ENCODE data around the gene GPR179. TPM values are rescaled to one million over a fixed set of nuclear protein-coding genes. Genes with fewer than 3 reads are reported as not detected.

Gene GPR179
- total RNA-seq, 4 donors from 2014 or later: 0.12 to 5.3 (median 0.97) TPM; not detected in 1

- Histone ChIP-seq H3K27ac (no peak overlapping the region), H3K4me1 (no peaks in the 10 kb centered on the region), H3K4me3 (no peak overlapping the region), H3K27me3 (no peaks in the 10 kb centered on the region), H3K9me3 (no peaks in the 10 kb centered on the region), H3K36me3 (no peaks in the 10 kb centered on the region)
- no peak for TF ChIP-seq CTCF (IDR thresholded peaks at IDR 0.05)
- TF ChIP-seq POLR2A (IDR thresholded peaks at IDR 0.05): no peak
- intact Hi-C loops (cut with DNase I; ENCODE audit: low total_unique reads): no loop called here
- no peak for DNase-seq
Observed at GRCh38 chr17:38342886-38343607, 709 bp downstream of the GPR179 start.

- no peak overlapping the region for H3K4me3 ChIP-seq
- H3K9me3 ChIP-seq: no peaks in the 10 kb centered on the region
- TF ChIP-seq POLR2A (IDR thresholded peaks at IDR 0.05): no peak
- no peak for TF ChIP-seq CTCF (IDR thresholded peaks at IDR 0.05)
- intact Hi-C loops (cut with DNase I; ENCODE audit: low total_unique reads): no loop called here
- H3K27ac ChIP-seq: no peak overlapping the region
- no peak for DNase-seq
- H3K27me3 ChIP-seq: no peaks in the 10 kb centered on the region
- H3K36me3 ChIP-seq: no peaks in the 10 kb centered on the region
- H3K4me1 ChIP-seq: no peaks in the 10 kb centered on the region
Observed at GRCh38 chr17:38341035-38341721, 2.6 kb downstream of the GPR179 start.

GRCh38 chr17:38339891-38340290, 3.9 kb downstream of the GPR179 start:
- H3K27me3 ChIP-seq: no peaks in the 10 kb centered on the region
- intact Hi-C loops (cut with DNase I; ENCODE audit: low total_unique reads): no loop called here
- no peak for DNase-seq
- H3K36me3 ChIP-seq: no peaks in the 10 kb centered on the region
- H3K4me3 ChIP-seq: no peak overlapping the region
- H3K4me1 ChIP-seq: no peaks in the 10 kb centered on the region
- H3K9me3 ChIP-seq: no peaks in the 10 kb centered on the region
- no peak overlapping the region for H3K27ac ChIP-seq
- TF ChIP-seq POLR2A (IDR thresholded peaks at IDR 0.05): no peak
- no peak for TF ChIP-seq CTCF (IDR thresholded peaks at IDR 0.05)

- intact Hi-C loops (cut with DNase I; ENCODE audit: low total_unique reads): no loop called here
- no peaks in the 10 kb centered on the region for H3K4me1 ChIP-seq
- no peaks in the 10 kb centered on the region for H3K27me3 ChIP-seq
- no peak overlapping the region for H3K27ac ChIP-seq
- no peak for DNase-seq
- no peak for TF ChIP-seq POLR2A (IDR thresholded peaks at IDR 0.05)
- no peak for TF ChIP-seq CTCF (IDR thresholded peaks at IDR 0.05)
- H3K4me3 ChIP-seq: no peak overlapping the region
- H3K9me3 ChIP-seq: no peaks in the 10 kb centered on the region
- H3K36me3 ChIP-seq: no peaks in the 10 kb centered on the region
Observed at GRCh38 chr17:38338535-38338934, 5.2 kb downstream of the GPR179 start.

- Histone ChIP-seq H3K4me3 (no peak overlapping the region), H3K27me3 (no peaks in the 10 kb centered on the region), H3K4me1 (no peaks in the 10 kb centered on the region), H3K36me3 (no peaks in the 10 kb centered on the region), H3K27ac (no peak overlapping the region), H3K9me3 (no peaks in the 10 kb centered on the region)
- TF ChIP-seq POLR2A (IDR thresholded peaks at IDR 0.05) (no peak), CTCF (IDR thresholded peaks at IDR 0.05) (no peak)
- DNase-seq: no peak
- intact Hi-C loops (cut with DNase I; ENCODE audit: low total_unique reads): no loop called here
Observed at GRCh38 chr17:38338053-38338452, 5.7 kb downstream of the GPR179 start.

All from uterus (tissue), 4 donors.